Heart left ventricle (tissue), 16 donors: Measurements from ENCODE around the gene MITF. TPM values are rescaled to one million over a fixed set of nuclear protein-coding genes. Genes with fewer than 3 reads are reported as not detected.
"Not testable (repeated sequence)": the region's sequence is repeated elsewhere in the genome, so short reads cannot be mapped to it uniquely, and the experiment has no call there.

ENCODE experiments used
- ATAC-seq, 4 donors: fragments of 200-7000 bp; cut with Tn5 transposase; one replicate each; pipeline ENCODE4 v1.9.1; 2020 to 2022; ENCODE audit warnings: moderate library complexity in 4 of 4, mild to moderate bottlenecking in 3 of 4, moderate number of reproducible peaks in 1 of 4
- DNase-seq, 5 donors: peaks; one replicate each; pipeline ENCODE4 v3.0.0-alpha.2; 2020
- H3K27ac ChIP-seq, 12 donors: fragments of 200-600 bp; sonication (generic) in 4 of 12; one replicate each; pipeline versions ENCODE4 v1.5.0 to v1.8.0; 2016 to 2022; ENCODE audit warnings: mild to moderate bottlenecking in 2 of 12
- H3K27me3 ChIP-seq, 9 donors: fragments of 200-600 bp; sonication (generic) in 2 of 9; one replicate each; pipeline versions ENCODE4 v1.5.1 to v1.8.0; 2016 to 2022; ENCODE audit warnings: mild to moderate bottlenecking in 3 of 9
- H3K36me3 ChIP-seq, 9 donors: fragments of 200-600 bp; sonication (generic) in 2 of 9; one replicate each; pipeline versions ENCODE4 v1.5.0 to v1.8.0; 2018 to 2022; ENCODE audit warnings: mild to moderate bottlenecking in 2 of 9
- H3K4me1 ChIP-seq, 12 donors: fragments of 200-600 bp; sonication (generic) in 4 of 12; one replicate each; pipeline versions ENCODE4 v1.5.0 to v1.8.0; 2016 to 2022; ENCODE audit warnings: mild to moderate bottlenecking in 3 of 12
- H3K4me3 ChIP-seq, 12 donors: fragments of 200-600 bp; sonication (generic) in 4 of 12; one replicate each; pipeline versions ENCODE4 v1.5.0 to v1.8.0; 2017 to 2022; ENCODE audit warnings: mild to moderate bottlenecking in 9 of 12, moderate library complexity in 4 of 12
- H3K9me3 ChIP-seq, 12 donors: fragments of 200-600 bp; sonication (generic) in 4 of 12; one replicate each; pipeline versions ENCODE4 v1.5.0 to v1.8.0; 2016 to 2022; ENCODE audit warnings: mild to moderate bottlenecking in 1 of 12
- POLR2A ChIP-seq, 2 donors: fragments of 450-650 bp; IDR thresholded peaks; one replicate each; pipeline ENCODE4 v1.6.1; 2017; ENCODE audit warnings: antibody characterized with exemption in 2 of 2, mild to moderate bottlenecking in 2 of 2, moderate library complexity in 2 of 2
- WGBS, 4 donors: extraction: QIAGEN DNeasy Blood & Tissue Kit in 2 of 4; methylation state at CpG; one replicate each; pipeline versions ENCODE4 v1.1.5 to v1.1.7; 2013 to 2018; 5-methylcytosine and 5-hydroxymethylcytosine counted together
- intact Hi-C, 10 donors: fragments of 100-400 bp; cut with DNase I; formaldehyde crosslinking; loops; one replicate each; pipeline versions ENCODE4 v1.11.1 to v1.14.2; 2022
- polyA plus RNA-seq, 2 donors: library from polyadenylated mRNA; stranded (reverse); fragments of 200-250 nt; gene quantifications; one replicate each; pipeline ENCODE4 v1.2.3, GENCODE V29; 2013
- total RNA-seq, 9 donors: library from RNA; depleted of rRNA in 2 of 9; stranded (reverse); fragments of >200 nt in 2 of 9; fragmentation: NEBNext Ultra II Directional in 3 of 9; extraction: Animal tissue kit (Norgen Biotek cat#: 25700) in 3 of 9; gene quantifications; one replicate each; pipeline versions ENCODE4 v1.1.0 to v1.2.4, GENCODE V29; 2016 to 2023
- TF ChIP-seq, protein P1 (sequence below), 12 donors: fragments of 200-600 bp; sonication (generic) in 4 of 12; IDR thresholded peaks; one replicate each; pipeline versions ENCODE4 v1.5.0 to v1.8.0; 2018 to 2022; ENCODE audit warnings: antibody characterized with exemption in 12 of 12, mild to moderate bottlenecking in 5 of 12
- donor health status: ischemic (EF 13 %, LVEDD 7.1; RV severe dilation, severe dysfunction).
- donor health status: healthy with polysubstance abuse.
- donor health status: DM: no; HTN: yes; CAD: no.
- donor health status: DM: no; HTN: no; CAD: no.
- donor health status: ischemic (EF 25% LVEDD 6.9; RV normal size, moderate dysfunction).
- donor health status: ischemic (EF 25% LVEDD 5.7; RV mildly dilated, moderate dysfunction).
- donor health status: healthy.
- donor health status: DM: yes; HTN: yes; CAD: no.
- donor health status: ischemic (EF 35%, LVEDD 5.7; RV mildly dilated, moderate dysfunction).
- donor health status: nonischemic (EF 11% LVEDD 7.7; RV severe dilation, severe dysfunction).
- donor health status: DM: yes; HTN: yes; CAD: no.
- donor health status: PGD.
- donor health status: ischemic (EF 29% LVEDD 5.4; RV normal size, mild dysfunction).
- donor health status: nonischemic (EF 23%, LVEDD 6.1; RV moderate dilation, normal function).

Gene MITF
- total and polyA plus RNA-seq, 11 donors, result 17.9 to 114 (median 81.1) TPM

- no peak for ATAC-seq
- Histone ChIP-seq H3K36me3 (no peaks in the 10 kb centered on the region), H3K4me1 (peaks cover 0 to 47% (median 14%) of the 10 kb centered on the region in 12 donors), H3K4me3 (no peak overlapping the region), H3K27ac (no peak overlapping the region), H3K27me3 (no peaks in the 10 kb centered on the region), H3K9me3 (no peaks in the 10 kb centered on the region)
- TF ChIP-seq, protein P1, sequence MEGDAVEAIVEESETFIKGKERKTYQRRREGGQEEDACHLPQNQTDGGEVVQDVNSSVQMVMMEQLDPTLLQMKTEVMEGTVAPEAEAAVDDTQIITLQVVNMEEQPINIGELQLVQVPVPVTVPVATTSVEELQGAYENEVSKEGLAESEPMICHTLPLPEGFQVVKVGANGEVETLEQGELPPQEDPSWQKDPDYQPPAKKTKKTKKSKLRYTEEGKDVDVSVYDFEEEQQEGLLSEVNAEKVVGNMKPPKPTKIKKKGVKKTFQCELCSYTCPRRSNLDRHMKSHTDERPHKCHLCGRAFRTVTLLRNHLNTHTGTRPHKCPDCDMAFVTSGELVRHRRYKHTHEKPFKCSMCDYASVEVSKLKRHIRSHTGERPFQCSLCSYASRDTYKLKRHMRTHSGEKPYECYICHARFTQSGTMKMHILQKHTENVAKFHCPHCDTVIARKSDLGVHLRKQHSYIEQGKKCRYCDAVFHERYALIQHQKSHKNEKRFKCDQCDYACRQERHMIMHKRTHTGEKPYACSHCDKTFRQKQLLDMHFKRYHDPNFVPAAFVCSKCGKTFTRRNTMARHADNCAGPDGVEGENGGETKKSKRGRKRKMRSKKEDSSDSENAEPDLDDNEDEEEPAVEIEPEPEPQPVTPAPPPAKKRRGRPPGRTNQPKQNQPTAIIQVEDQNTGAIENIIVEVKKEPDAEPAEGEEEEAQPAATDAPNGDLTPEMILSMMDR (IDR thresholded peaks at IDR 0.05), result no peak
- TF ChIP-seq POLR2A (IDR thresholded peaks at IDR 0.05), result no peak
- 68 to 82% (median 76%) methylated on average over 2 of the region's 2 CpGs for WGBS, 4 donors
- no peak for DNase-seq
- intact Hi-C loops, result no loop called here
Observed at GRCh38 chr3:69906351-69906966, 167.2 kb downstream of the MITF start.

DNA sequence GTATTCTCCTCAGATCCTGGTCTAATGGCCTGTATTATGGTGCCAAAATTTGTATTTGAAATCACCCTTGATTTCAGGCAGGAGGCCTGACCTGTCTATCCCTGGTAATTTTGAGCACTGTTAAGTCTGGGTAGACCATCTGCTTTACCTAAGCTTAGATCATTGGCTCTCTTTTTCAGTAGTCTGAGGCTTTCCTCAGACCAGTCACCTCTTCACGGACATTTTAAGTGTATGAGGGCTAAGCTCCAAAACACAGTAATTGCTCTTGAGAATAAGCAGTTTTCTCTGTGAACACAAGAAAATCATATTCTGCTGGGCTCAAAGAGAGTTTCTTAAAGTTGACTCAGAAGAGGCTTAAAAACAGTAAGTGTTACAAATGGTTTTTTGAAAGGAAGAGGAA is 168.3 kb downstream of the MITF start:
- H3K4me3 ChIP-seq, result no peak overlapping the region
- no peaks in the 10 kb centered on the region for H3K36me3 ChIP-seq
- DNase-seq (no peak), ATAC-seq (peak in 2 of 4 donors; percentile 30 to 33)
- peaks cover 0 to 36% (median 12%) of the 10 kb centered on the region in 12 donors for H3K4me1 ChIP-seq
- H3K27me3 ChIP-seq, result no peaks in the 10 kb centered on the region
- no peak overlapping the region for H3K27ac ChIP-seq
- no peak for TF ChIP-seq POLR2A (IDR thresholded peaks at IDR 0.05)
- TF ChIP-seq, protein P1 (IDR thresholded peaks at IDR 0.05), result no peak
- WGBS, 4 donors, result 35 to 53% (median 50%) methylated on average over 1 of the region's 1 CpG
- intact Hi-C loops, result no loop called here
- H3K9me3 ChIP-seq, result no peaks in the 10 kb centered on the region

GRCh38 chr3:69909859-69910258 is 170.6 kb downstream of the MITF start:
- intact Hi-C loops, DNase-seq, H3K27me3 ChIP-seq, H3K4me3 ChIP-seq, ATAC-seq, H3K9me3 ChIP-seq, H3K36me3 ChIP-seq, H3K27ac ChIP-seq: not testable (repeated sequence)
- H3K4me1 ChIP-seq, result peaks cover 0 to 29% (median 14%) of the 10 kb centered on the region in 12 donors

DNA sequence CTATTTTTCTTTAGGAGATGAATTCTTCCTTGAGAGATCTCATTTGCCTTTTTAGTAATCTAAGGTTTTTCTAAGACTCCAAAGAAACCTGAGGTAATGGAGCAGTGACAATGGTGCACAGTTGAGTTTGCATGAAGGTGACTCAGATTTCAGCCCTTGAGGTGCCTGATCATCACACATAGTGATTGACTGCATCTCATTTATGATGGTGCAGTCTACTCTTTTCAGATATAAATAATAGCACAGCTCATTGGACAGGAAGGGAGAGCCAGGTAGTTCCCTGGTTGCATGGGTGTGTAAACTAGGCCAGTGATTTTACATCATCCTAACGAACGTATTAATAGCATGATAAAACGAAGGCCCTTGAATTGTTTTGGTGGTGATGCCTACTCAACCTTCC is 174.2 kb downstream of the MITF start:
- peaks cover 0 to 11% (median 2%) of the 10 kb centered on the region in 12 donors for H3K9me3 ChIP-seq
- ATAC-seq (peak in 1 of 4 donors; percentile 33), DNase-seq (no peak)
- no peak overlapping the region for H3K27ac ChIP-seq
- H3K4me3 ChIP-seq, result no peak overlapping the region
- no peaks in the 10 kb centered on the region for H3K27me3 ChIP-seq
- TF ChIP-seq POLR2A (IDR thresholded peaks at IDR 0.05), result no peak
- TF ChIP-seq, protein P1 (IDR thresholded peaks at IDR 0.05), result no peak
- intact Hi-C loops, result no loop called here
- peaks cover 0 to 3% (median 0%) of the 10 kb centered on the region in 9 donors for H3K36me3 ChIP-seq
- H3K4me1 ChIP-seq, result peaks cover 0 to 13% (median 0%) of the 10 kb centered on the region in 12 donors
- 58 to 84% (median 70%) methylated on average over 3 of the region's 3 CpGs for WGBS, 4 donors

DNA sequence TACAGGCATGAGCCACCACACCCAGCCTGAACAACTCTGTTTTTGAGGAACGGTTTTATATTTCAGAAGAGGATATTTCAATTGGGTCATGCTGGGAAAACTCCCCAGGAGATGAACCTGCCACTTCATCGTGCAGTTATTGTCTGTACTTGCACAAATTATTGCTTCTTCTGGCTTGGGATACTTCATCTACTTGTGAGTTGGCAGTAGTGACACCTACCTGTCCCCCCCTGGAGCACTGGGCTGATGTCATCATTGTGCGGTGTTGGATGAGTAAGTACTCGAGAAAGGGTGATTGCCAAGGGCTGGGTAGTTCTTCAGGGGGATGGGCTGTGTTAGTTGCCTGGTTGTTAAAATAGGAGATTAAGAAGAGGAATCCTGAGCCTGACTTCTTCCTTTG is 175.1 kb downstream of the MITF start:
- Histone ChIP-seq H3K4me3 (no peak overlapping the region), H3K9me3 (peaks cover 0 to 11% (median 2%) of the 10 kb centered on the region in 12 donors), H3K27ac (no peak overlapping the region), H3K4me1 (peaks cover 0 to 12% (median 0%) of the 10 kb centered on the region in 12 donors), H3K36me3 (peaks cover 0 to 3% (median 0%) of the 10 kb centered on the region in 9 donors), H3K27me3 (no peaks in the 10 kb centered on the region)
- WGBS, 4 donors, result 54 to 68% (median 63%) methylated on average over 4 of the region's 4 CpGs
- TF ChIP-seq POLR2A (IDR thresholded peaks at IDR 0.05), result no peak
- TF ChIP-seq, protein P1 (IDR thresholded peaks at IDR 0.05), result no peak
- DNase-seq, result peak in 2 of 5 donors; percentile 36 to 56
- ATAC-seq, result peak; percentile 59 to 92 (median 82)
- intact Hi-C loops, result no loop called here
